Measurements from ENCODE around the gene FOXO3. TPM values are rescaled to one million over a fixed set of nuclear protein-coding genes. Genes with fewer than 3 reads are reported as not detected.

The FOXO3 gene
- total and polyA plus RNA-seq, 11 donors = 11.6 to 87.9 (median 38.7) TPM

DNA sequence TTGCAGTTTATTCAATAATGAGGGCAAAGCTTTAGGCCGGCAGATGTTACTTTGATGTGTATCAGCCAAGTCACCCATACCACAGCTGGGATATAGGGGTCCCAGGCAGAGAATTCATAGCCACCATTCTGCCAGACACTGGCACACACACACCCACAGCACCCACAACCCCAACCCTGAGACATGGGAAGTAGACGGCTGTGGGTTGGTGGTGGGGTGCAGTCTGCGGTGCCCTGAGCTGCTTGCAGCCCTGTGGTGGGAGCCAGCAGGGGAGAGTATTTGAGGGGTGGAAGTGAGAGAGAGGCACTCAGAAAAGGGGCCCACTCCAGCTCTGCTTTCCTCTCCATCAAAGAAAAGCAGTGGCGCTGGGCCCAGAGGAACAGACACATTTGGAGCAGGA is 125.3 kb downstream of the FOXO3 start:
- TF ChIP-seq CTCF (IDR thresholded peaks at IDR 0.05) (no peak), POLR2A (IDR thresholded peaks at IDR 0.05) (no peak)
- Histone ChIP-seq H3K27me3 (no peaks in the 10 kb centered on the region), H3K27ac (peak overlapping the region in 1 of 12 donors; percentile 38), H3K9me3 (no peaks in the 10 kb centered on the region), H3K36me3 (peaks cover 0 to 24% (median 14%) of the 10 kb centered on the region in 9 donors), H3K4me3 (no peak overlapping the region), H3K4me1 (peaks cover 0 to 73% (median 36%) of the 10 kb centered on the region in 12 donors)
- ATAC-seq (no peak), DNase-seq (no peak)
- intact Hi-C loops (cut with DNase I) = loop anchor here in 1 of 10 donors (5.0 kb wide), 1 partner anchor 124 kb away; the partner anchor contains the start of gene FOXO3
- WGBS, 4 donors = 89 to 97% (median 95%) methylated on average over 4 of the region's 4 CpGs

GRCh38 chr6:108686896-108687295 is 126.2 kb downstream of the FOXO3 start:
- no peak for DNase-seq
- WGBS, 4 donors = 86 to 96% (median 89%) methylated on average over 6 of the region's 6 CpGs
- Histone ChIP-seq H3K36me3 (peaks cover 0 to 22% (median 14%) of the 10 kb centered on the region in 9 donors), H3K4me3 (no peak overlapping the region), H3K4me1 (peaks cover 0 to 76% (median 37%) of the 10 kb centered on the region in 12 donors), H3K9me3 (no peaks in the 10 kb centered on the region), H3K27me3 (no peaks in the 10 kb centered on the region), H3K27ac (peak overlapping the region in 1 of 12 donors; percentile 23)
- intact Hi-C loops (cut with DNase I) = loop anchor here in 1 of 10 donors (5.0 kb wide), 1 partner anchor 125 kb away; the partner anchor contains the start of gene FOXO3
- ATAC-seq = no peak
- TF ChIP-seq POLR2A (IDR thresholded peaks at IDR 0.05) (no peak), CTCF (IDR thresholded peaks at IDR 0.05) (no peak)

DNA sequence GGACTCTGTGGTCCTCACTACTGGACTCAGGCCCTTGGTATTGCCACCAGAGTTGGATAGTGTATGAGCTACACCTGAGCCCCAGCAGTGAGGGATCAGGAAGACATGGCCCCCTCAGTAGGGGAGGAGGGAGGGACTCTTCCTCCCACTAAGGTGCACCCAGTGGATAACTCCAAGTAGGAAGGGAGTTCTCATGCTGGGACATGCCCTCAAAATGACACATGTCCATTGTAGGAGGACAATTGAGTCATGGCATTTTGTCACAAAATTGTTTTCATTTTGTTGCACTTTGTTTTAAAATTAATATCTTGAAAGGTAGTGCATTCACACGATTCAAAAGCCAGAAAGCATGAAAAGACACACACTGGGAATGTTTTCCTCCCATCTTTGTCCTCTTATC is 127.2 kb downstream of the FOXO3 start:
- no peak for TF ChIP-seq CTCF (IDR thresholded peaks at IDR 0.05)
- no peak for TF ChIP-seq POLR2A (IDR thresholded peaks at IDR 0.05)
- H3K27ac ChIP-seq = peak overlapping the region in 1 of 12 donors; percentile 72

DNA sequence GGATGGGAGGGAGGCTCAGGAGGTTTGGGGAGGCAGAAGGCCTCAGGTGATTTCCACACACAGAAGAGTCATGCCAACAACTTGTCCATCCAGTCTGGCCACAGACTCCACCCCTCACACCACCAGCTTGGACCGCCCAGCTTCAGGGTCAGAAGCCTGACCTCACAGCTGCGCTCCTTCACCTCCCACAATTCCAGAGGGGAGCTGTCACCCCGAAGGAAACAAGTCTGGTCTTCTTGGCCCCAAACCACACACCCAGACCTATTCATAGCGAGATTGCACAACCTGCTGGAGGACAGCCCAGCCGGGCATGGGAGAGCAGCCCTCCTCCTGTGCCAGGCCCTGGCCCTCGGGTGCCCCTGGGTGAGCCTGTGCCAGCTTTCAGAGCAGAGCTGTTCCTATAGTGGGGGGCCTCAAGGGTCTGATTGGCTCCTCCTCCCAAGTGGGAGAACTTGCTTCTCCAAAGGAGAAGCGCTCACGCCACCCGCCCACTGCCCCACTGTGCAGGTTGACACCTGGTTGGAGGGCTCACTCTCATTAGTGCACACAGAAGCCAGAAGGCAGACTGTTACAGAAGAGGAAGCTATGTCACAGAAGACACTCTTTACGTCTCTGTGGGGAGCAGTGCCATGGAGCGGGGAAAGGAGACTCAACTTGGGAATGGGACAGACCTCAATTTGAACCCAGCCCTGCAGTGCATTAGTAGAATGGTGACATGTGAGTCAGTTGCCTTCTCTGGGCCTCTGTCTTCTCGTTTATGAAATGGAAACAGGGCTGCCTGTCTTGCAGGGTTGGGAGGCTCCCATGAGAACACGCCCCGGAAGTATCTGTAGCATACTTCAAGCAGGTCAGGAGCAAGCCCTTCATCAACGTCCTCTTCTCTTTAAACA is 128.8 kb downstream of the FOXO3 start:
- H3K9me3 ChIP-seq = no peaks in the 10 kb centered on the region
- WGBS, 4 donors = 47 to 54% (median 52%) methylated on average over 14 to 15 of the region's 15 CpGs

More for the DNA sequence above, 127.2 kb downstream of the FOXO3 start:
- intact Hi-C loops (cut with DNase I) = loop anchor here in 1 of 10 donors (5.0 kb wide), 1 partner anchor 126 kb away; the partner anchor contains the start of gene FOXO3
- no peak overlapping the region for H3K4me3 ChIP-seq
- WGBS, 4 donors = 85 to 90% (median 88%) methylated on average over 1 of the region's 1 CpG
- no peak for DNase-seq
- no peaks in the 10 kb centered on the region for H3K9me3 ChIP-seq
- peaks cover 0 to 66% (median 33%) of the 10 kb centered on the region in 12 donors for H3K4me1 ChIP-seq
- no peak for ATAC-seq
- H3K27me3 ChIP-seq = no peaks in the 10 kb centered on the region
- peaks cover 0 to 22% (median 14%) of the 10 kb centered on the region in 9 donors for H3K36me3 ChIP-seq

More for the DNA sequence above, 128.8 kb downstream of the FOXO3 start:
- Histone ChIP-seq H3K4me3 (no peak overlapping the region), H3K36me3 (peaks cover 0 to 22% (median 14%) of the 10 kb centered on the region in 9 donors), H3K27ac (peak overlapping the region in 11 of 12 donors; percentile 22 to 78 (median 65)), H3K4me1 (peaks cover 0 to 53% (median 29%) of the 10 kb centered on the region in 12 donors), H3K27me3 (no peaks in the 10 kb centered on the region)
- intact Hi-C loops (cut with DNase I) = loop anchor here in 2 of 10 donors (5.0 to 10.0 kb wide), 2 partner anchors 95 to 127 kb away; partner anchors contain the start of gene FOXO3 (in 1 of the 2)
- DNase-seq (peak; percentile 85 to 94 (median 90)), ATAC-seq (peak; percentile 91 to 97 (median 96))
- TF ChIP-seq CTCF (IDR thresholded peaks at IDR 0.05) = no peak

Measured in heart left ventricle (tissue), 16 donors.